ENCODE results near the gene MFF. TPM values are rescaled to one million over a fixed set of nuclear protein-coding genes. Genes with fewer than 3 reads are reported as not detected.

MFF gene
- polyA plus RNA-seq, 3 donors = 39.4 to 100 (median 91.7) TPM

DNA sequence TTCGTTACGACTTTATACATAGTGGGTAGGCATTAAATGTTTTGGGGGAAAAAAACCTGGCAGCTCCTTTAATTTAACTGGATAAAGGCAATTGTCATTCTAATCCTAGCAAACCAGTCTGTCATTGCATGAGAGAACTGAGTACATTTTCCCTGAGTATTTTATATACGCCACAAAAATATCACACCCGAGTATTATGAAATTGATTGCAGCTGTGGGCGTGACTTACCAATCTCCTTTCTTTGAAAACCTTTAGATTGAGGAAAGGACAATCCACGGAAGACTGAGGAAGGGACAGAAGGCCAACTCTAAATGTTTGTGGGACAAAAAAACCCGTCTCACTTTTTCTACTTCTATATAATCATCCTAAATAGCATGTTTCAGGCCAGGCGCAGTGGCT is 45.0 kb downstream of the MFF start:
- DNase-seq = peak; percentile 68 to 69 (median 68)
- Mint-ChIP-seq H3K27me3 (ENCODE audit: low read depth in 3 of 3) (no peaks in the 10 kb centered on the region), H3K4me3 (peak overlapping the region; percentile 37 to 67), H3K27ac (peak overlapping the region; percentile 96 to 100 (median 99)), H3K36me3 (peaks cover 2 to 4% of the 10 kb centered on the region in 2 donors), H3K4me1 (peaks cover 66% of the 10 kb centered on the region), H3K9me3 (peaks cover 0 to 2% (median 0%) of the 10 kb centered on the region in 7 donors)
- no peak overlapping the region for H2AFZ ChIP-seq (ENCODE audit: insufficient read depth, low read depth, low read length, poor library complexity, severe bottlenecking)
- H3K27ac ChIP-seq (ENCODE audit: low read depth in 1 of 2, low read length in 2 of 2) = peak overlapping the region; percentile 91 to 93
- no peaks in the 10 kb centered on the region for H4K20me1 ChIP-seq (ENCODE audit: insufficient read depth, low read length)
- peak overlapping the region; percentile 10 for H3K4me2 ChIP-seq (replicated peaks; ENCODE audit: extremely low read depth, low read length, poor library complexity, severe bottlenecking)
- no peaks in the 10 kb centered on the region for H3K79me2 ChIP-seq (ENCODE audit: insufficient read depth, low read length)
- intact Hi-C loops (cut with micrococcal nuclease) = loop anchor here (2.0 to 5.0 kb wide), 4 partner anchors 37 to 449 kb away; partner anchors contain the start of gene MFF (in 1 of the 2)
- peak overlapping the region in 1 of 3 experiments; percentile 27 for H3K4me3 ChIP-seq (replicated peaks in 1 of 3; ENCODE audit: low read depth in 2 of 3, low read length in 3 of 3)
- WGBS (ENCODE audit: insufficient coverage) = 40% methylated on average over 2 of the region's 8 CpGs
- peak overlapping the region; percentile 60 for H3K9ac ChIP-seq (ENCODE audit: insufficient read depth, low read length, poor library complexity, severe bottlenecking)
- TF ChIP-seq, protein P1, sequence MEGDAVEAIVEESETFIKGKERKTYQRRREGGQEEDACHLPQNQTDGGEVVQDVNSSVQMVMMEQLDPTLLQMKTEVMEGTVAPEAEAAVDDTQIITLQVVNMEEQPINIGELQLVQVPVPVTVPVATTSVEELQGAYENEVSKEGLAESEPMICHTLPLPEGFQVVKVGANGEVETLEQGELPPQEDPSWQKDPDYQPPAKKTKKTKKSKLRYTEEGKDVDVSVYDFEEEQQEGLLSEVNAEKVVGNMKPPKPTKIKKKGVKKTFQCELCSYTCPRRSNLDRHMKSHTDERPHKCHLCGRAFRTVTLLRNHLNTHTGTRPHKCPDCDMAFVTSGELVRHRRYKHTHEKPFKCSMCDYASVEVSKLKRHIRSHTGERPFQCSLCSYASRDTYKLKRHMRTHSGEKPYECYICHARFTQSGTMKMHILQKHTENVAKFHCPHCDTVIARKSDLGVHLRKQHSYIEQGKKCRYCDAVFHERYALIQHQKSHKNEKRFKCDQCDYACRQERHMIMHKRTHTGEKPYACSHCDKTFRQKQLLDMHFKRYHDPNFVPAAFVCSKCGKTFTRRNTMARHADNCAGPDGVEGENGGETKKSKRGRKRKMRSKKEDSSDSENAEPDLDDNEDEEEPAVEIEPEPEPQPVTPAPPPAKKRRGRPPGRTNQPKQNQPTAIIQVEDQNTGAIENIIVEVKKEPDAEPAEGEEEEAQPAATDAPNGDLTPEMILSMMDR (IDR thresholded peaks at IDR 0.05) = no peak
- no peaks in the 10 kb centered on the region for H3K9me3 ChIP-seq (replicated peaks in 1 of 2; ENCODE audit: control insufficient read depth in 1 of 2, insufficient read depth in 1 of 2, low read length in 2 of 2)
- peaks cover 58 to 74% of the 10 kb centered on the region in 2 donors for H3K4me1 ChIP-seq (ENCODE audit: control insufficient read depth in 1 of 2, insufficient read depth in 2 of 2, low read length in 2 of 2)
- no peaks in the 10 kb centered on the region for H3K36me3 ChIP-seq (replicated peaks in 1 of 2; ENCODE audit: control insufficient read depth in 1 of 2, insufficient read depth in 2 of 2, low read length in 2 of 2)
- no peaks in the 10 kb centered on the region for H3K27me3 ChIP-seq (ENCODE audit: control insufficient read depth in 2 of 2, insufficient read depth in 2 of 2, low read length in 2 of 2)

DNA sequence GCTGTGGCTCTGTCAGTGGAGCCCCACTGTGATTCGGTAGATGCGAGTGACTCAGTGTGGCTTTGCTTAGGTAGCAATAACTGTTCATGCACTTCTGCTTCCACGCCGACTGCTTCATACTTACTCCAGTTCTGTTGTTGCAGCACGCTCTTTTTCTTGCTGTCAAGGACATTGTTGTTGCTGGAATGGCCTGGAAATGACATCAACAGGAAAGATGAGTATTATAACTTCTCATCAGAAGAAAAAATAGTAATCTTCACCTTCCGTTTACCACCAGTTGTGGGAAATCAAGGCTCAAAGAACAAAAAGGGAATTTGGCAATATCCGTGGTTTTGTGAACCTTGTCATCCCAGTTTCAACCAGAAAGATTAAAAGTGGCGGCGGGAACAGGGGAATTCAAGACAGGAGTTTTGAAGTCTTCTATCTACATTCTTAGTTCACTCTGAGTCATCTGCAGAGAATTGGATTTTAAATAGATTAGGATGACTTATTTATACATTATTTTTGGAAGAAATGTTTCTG is 45.8 kb downstream of the MFF start:
- H3K27me3 Mint-ChIP-seq (ENCODE audit: low read depth in 3 of 3) = no peaks in the 10 kb centered on the region
- TF ChIP-seq, protein P1 (IDR thresholded peaks at IDR 0.05) = no peak
- no peaks in the 10 kb centered on the region for H3K9me3 ChIP-seq (replicated peaks in 1 of 2; ENCODE audit: control insufficient read depth in 1 of 2, insufficient read depth in 1 of 2, low read length in 2 of 2)
- H3K4me3 Mint-ChIP-seq = peak overlapping the region in 1 of 2 donors; percentile 60
- peak; percentile 96 to 99 (median 97) for DNase-seq
- no peaks in the 10 kb centered on the region for H3K27me3 ChIP-seq (ENCODE audit: control insufficient read depth in 2 of 2, insufficient read depth in 2 of 2, low read length in 2 of 2)
- WGBS (ENCODE audit: insufficient coverage) = 0% methylated on average over 1 of the region's 9 CpGs
- peak overlapping the region; percentile 91 to 93 for H3K27ac ChIP-seq (ENCODE audit: low read depth in 1 of 2, low read length in 2 of 2)
- H4K20me1 ChIP-seq (ENCODE audit: insufficient read depth, low read length) = no peaks in the 10 kb centered on the region
- H3K9me3 Mint-ChIP-seq = peaks cover 0 to 2% (median 0%) of the 10 kb centered on the region in 7 donors
- peak overlapping the region; percentile 38 for H3K4me2 ChIP-seq (replicated peaks; ENCODE audit: extremely low read depth, low read length, poor library complexity, severe bottlenecking)
- peak overlapping the region; percentile 60 for H3K9ac ChIP-seq (ENCODE audit: insufficient read depth, low read length, poor library complexity, severe bottlenecking)
- no peak overlapping the region for H2AFZ ChIP-seq (ENCODE audit: insufficient read depth, low read depth, low read length, poor library complexity, severe bottlenecking)
- peak overlapping the region in 1 of 3 experiments; percentile 43 for H3K4me3 ChIP-seq (replicated peaks in 1 of 3; ENCODE audit: low read depth in 2 of 3, low read length in 3 of 3)
- peaks cover 2 to 4% of the 10 kb centered on the region in 2 donors for H3K36me3 Mint-ChIP-seq
- H3K79me2 ChIP-seq (ENCODE audit: insufficient read depth, low read length) = no peaks in the 10 kb centered on the region
- H3K4me1 Mint-ChIP-seq = peaks cover 65% of the 10 kb centered on the region
- peak overlapping the region; percentile 96 to 100 (median 99) for H3K27ac Mint-ChIP-seq
- intact Hi-C loops (cut with micrococcal nuclease) = loop anchor here (2.0 to 5.0 kb wide), 4 partner anchors 36 to 448 kb away; partner anchors contain the start of gene MFF (in 1 of the 2)
- peaks cover 58 to 74% of the 10 kb centered on the region in 2 donors for H3K4me1 ChIP-seq (ENCODE audit: control insufficient read depth in 1 of 2, insufficient read depth in 2 of 2, low read length in 2 of 2)
- no peaks in the 10 kb centered on the region for H3K36me3 ChIP-seq (replicated peaks in 1 of 2; ENCODE audit: control insufficient read depth in 1 of 2, insufficient read depth in 2 of 2, low read length in 2 of 2)

Data from CD14-positive monocyte (primary cell).